Measurements from ENCODE around the gene AMER1.
"Not testable (repeated sequence)": the region's sequence is repeated elsewhere in the genome, so short reads cannot be mapped to it uniquely, and the experiment has no call there.

The AMER1 gene

DNA sequence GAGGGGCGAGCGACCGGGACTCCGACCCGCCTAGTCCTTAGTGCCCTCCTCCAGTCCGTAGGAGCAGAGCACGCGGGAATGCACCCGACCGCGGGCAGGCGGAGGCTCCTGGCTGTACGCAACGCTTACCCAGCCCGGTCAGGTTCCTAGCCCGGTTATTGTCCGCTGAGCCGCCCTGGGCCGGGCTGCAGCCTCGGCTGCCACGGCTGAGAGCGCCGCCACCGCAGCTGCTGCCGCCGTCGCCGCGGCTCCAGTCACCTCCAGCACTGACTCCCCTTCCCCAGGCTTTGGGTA, at the start of gene AMER1:
Gene AMER1, minus strand, starts transcription at position 268 of the 294 bp plus-strand sequence. CDS start 12,422 bp downstream, outside the sequence.
- Mint-ChIP-seq H3K4me1 (peaks cover 5 to 17% of the 10 kb centered on the region in 2 donors), H3K9me3 (no peaks in the 10 kb centered on the region), H3K36me3 (no peaks in the 10 kb centered on the region), H3K4me3 (peak within 1 kb of the TSS; percentile 90 to 95), H3K27me3 (no peaks in the 10 kb centered on the region), H3K27ac (peak within 1 kb of the TSS; percentile 98)
- peak; percentile 56 to 60 for ATAC-seq (replicated peaks)
- no peak for DNase-seq

DNA sequence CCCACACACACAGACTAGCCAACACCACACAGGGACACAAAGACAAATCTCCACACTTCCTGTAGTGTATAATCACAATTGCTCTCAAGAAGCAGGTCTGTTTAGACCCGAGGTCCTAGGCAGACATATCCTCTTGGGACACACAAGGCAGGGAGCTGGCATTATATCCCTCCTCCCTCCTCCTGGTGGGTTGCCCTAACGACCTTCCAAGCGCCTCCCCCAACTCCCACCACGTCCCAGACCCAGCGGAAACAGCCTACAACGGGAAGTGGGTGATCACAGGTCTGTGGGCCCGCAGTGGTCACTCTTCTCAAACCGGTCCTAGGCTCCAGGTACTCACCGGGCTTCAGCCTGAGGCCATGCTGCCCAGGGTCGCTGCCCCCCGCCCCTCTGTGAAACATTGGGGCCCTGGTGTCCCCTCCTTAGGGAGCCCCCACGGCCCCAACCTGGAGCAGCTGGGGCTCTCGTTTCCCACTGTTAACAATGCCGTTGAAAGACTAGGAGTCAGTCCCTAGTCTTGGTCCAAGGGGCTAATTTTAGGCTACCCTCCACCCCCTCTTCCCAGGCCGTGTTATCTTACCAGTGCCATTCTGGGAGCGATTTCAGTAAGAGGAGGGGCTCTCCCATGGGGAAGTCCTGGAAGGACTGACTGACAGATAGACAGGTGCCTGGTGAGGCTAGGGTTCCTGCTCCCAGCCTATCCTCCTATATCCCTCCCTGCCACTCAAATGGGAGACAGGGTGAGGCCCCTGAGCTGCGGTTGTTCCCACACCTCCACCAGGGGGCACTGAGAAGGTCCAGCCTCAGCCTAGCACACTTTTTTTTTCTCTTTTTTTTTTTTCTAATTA, 24.8 kb upstream of the AMER1 start, which contains the start of gene ASB12:
Gene ASB12, minus strand, starts transcription at position 485 of the 848 bp plus-strand sequence. CDS start 4,957 bp downstream, outside the sequence.
- no peak for DNase-seq
- ATAC-seq (replicated peaks): no peak
- Mint-ChIP-seq H3K9me3 (peaks cover 6 to 10% of the 10 kb centered on the region in 2 donors), H3K4me1 (no peaks in the 10 kb centered on the region), H3K36me3 (no peaks in the 10 kb centered on the region), H3K27me3 (peaks cover 0 to 9% of the 10 kb centered on the region in 2 donors), H3K4me3 (no peak within 1 kb of the TSS), H3K27ac (no peak within 1 kb of the TSS)

DNA sequence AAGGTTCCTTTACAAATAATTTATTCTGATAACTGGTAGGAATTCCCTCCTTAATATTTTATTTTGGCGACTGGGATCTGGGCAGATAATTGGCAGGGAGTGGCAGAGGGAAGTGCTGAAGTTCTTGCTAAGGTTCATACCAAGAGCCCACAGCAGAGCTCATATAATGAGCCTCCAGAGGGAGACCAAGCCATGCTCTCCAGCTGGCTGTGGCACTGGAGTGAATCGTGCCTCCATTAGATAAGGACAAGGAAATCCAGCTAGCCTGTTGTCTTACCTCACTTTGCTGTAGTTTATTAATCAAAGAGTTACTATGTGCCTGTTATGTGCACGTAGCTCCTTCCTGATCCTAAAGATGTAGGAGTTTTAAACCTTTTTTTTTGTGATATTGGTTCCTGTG, 23.6 kb upstream of the AMER1 start:
- H3K4me1 Mint-ChIP-seq: no peaks in the 10 kb centered on the region
- DNase-seq (no peak), ATAC-seq (replicated peaks) (no peak)
- H3K4me3 Mint-ChIP-seq: no peak overlapping the region
- peaks cover 0 to 9% of the 10 kb centered on the region in 2 donors for H3K27me3 Mint-ChIP-seq
- no peaks in the 10 kb centered on the region for H3K36me3 Mint-ChIP-seq
- no peak overlapping the region for H3K27ac Mint-ChIP-seq
- H3K9me3 Mint-ChIP-seq: peaks cover 6 to 10% of the 10 kb centered on the region in 2 donors

DNA sequence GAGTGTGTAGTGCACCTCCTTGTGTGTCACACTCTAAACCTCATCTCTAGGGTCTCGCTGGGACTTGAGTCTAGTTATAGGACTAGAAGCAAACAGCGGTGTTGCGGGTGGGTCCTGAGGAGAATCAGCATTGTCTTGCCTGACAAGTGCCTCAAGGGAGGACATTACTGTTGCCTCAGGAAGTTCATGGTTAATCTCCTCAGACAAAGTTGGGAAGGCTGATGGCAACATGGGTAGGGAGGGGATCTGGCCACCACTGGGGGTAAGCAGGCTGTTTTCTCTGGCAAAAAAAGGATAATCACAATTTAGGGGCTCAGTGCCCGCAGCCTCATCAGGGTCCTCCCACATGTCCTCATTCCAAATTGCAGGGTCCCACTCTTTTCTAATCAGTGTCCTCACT, 12.5 kb upstream of the AMER1 start:
- H3K9me3 Mint-ChIP-seq: no peaks in the 10 kb centered on the region
- peaks cover 0 to 1% of the 10 kb centered on the region in 2 donors for H3K36me3 Mint-ChIP-seq
- no peak for ATAC-seq (replicated peaks)
- DNase-seq: no peak
- peaks cover 0 to 12% of the 10 kb centered on the region in 2 donors for H3K4me1 Mint-ChIP-seq
- H3K4me3 Mint-ChIP-seq: no peak overlapping the region
- no peak overlapping the region for H3K27ac Mint-ChIP-seq
- H3K27me3 Mint-ChIP-seq: no peaks in the 10 kb centered on the region

DNA sequence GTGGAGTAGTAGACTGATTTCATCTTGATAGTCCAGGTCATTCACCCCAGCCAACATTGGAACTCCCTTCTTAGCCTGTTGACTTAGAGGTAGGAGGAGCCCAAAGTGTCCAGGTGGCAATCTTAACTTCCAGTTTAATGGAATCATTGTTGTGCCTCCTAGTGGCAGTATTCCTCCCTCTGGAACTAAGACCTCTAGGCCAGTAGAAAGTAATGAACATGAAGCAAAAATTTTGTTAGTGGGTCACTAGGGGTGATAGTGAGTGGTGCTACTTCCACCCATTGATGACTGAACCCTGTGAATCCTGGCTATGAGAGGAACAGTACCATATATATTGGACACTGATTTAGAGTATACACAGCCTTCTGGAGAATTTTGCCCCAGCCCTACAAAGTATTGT, 8.5 kb upstream of the AMER1 start:
- not testable (repeated sequence) for H3K9me3 Mint-ChIP-seq; ATAC-seq (replicated peaks); DNase-seq; H3K27ac Mint-ChIP-seq; H3K4me1 Mint-ChIP-seq; H3K27me3 Mint-ChIP-seq; H3K4me3 Mint-ChIP-seq; H3K36me3 Mint-ChIP-seq

GRCh38 chrX:64206556-64207162, 1.2 kb upstream of the AMER1 start:
- H3K4me1 Mint-ChIP-seq: peaks cover 5 to 17% of the 10 kb centered on the region in 2 donors
- DNase-seq (no peak), ATAC-seq (replicated peaks) (no peak)
- H3K27ac Mint-ChIP-seq: peak overlapping the region; percentile 98
- no peaks in the 10 kb centered on the region for H3K27me3 Mint-ChIP-seq
- H3K36me3 Mint-ChIP-seq: no peaks in the 10 kb centered on the region
- H3K9me3 Mint-ChIP-seq: no peaks in the 10 kb centered on the region
- H3K4me3 Mint-ChIP-seq: peak overlapping the region; percentile 90 to 95

GRCh38 chrX:64205735-64206501, 410 bp upstream of the AMER1 start:
- H3K27me3 Mint-ChIP-seq: no peaks in the 10 kb centered on the region
- peaks cover 5 to 17% of the 10 kb centered on the region in 2 donors for H3K4me1 Mint-ChIP-seq
- DNase-seq (peak; percentile 86), ATAC-seq (replicated peaks) (peak; percentile 86 to 89)
- H3K36me3 Mint-ChIP-seq: no peaks in the 10 kb centered on the region
- peak overlapping the region; percentile 90 to 95 for H3K4me3 Mint-ChIP-seq
- peak overlapping the region; percentile 98 for H3K27ac Mint-ChIP-seq
- H3K9me3 Mint-ChIP-seq: no peaks in the 10 kb centered on the region

GRCh38 chrX:64204701-64205440, 637 bp downstream of the AMER1 start:
- peak; percentile 10 for DNase-seq
- ATAC-seq (replicated peaks): peak; percentile 9 to 18
- Mint-ChIP-seq H3K36me3 (no peaks in the 10 kb centered on the region), H3K9me3 (no peaks in the 10 kb centered on the region), H3K27me3 (no peaks in the 10 kb centered on the region), H3K27ac (peak overlapping the region; percentile 31), H3K4me3 (peak overlapping the region; percentile 90 to 95), H3K4me1 (peaks cover 5 to 20% of the 10 kb centered on the region in 2 donors)

DNA sequence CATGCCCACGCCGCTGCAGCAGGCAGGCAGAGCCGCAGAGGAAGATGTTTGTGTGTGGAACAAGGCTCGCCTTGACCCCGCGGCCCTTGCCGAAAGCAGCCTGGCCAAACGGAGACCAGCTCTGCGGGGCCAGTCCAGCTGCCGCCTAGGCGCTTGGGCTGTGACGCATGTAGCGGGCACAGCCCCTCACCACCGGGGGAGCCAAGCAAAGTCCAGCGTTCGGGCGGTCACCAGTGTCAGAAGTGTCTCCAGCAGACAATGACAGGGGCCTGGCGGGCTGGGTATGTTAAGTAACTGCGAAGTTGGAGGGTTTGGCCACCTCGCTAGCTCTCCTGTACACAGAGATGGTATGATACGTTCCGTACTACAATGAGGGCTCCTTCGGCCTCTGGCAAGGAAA, 1.3 kb downstream of the AMER1 start:
- H3K27me3 Mint-ChIP-seq: no peaks in the 10 kb centered on the region

GRCh38 chrX:64202808-64203325, 2.6 kb downstream of the AMER1 start:
- no peak overlapping the region for H3K27ac Mint-ChIP-seq

More for the DNA sequence above, 1.3 kb downstream of the AMER1 start:
- H3K4me3 Mint-ChIP-seq: peak overlapping the region; percentile 78 to 80
- DNase-seq (no peak), ATAC-seq (replicated peaks) (no peak)
- no peaks in the 10 kb centered on the region for H3K36me3 Mint-ChIP-seq
- H3K27ac Mint-ChIP-seq: no peak overlapping the region
- peaks cover 5 to 25% of the 10 kb centered on the region in 2 donors for H3K4me1 Mint-ChIP-seq
- no peaks in the 10 kb centered on the region for H3K9me3 Mint-ChIP-seq

DNA sequence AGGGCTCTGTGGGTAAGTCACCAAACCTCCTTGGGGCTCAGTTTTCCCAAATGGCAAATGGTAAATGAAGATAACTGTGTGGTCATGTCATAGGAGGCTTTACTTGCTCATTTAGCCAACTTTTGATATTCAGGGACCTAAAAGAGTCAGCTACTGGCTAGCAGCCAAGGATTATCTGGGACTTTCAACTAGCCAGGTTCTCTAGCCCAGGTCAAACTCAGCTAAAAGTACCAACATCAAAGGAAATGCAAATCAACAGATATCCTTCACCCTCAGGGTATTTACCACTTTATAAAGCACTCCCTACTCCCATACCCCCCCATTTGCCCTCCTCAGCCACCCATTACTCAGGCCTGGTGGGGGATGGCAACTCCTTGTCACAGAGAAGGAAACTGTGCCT, 7.5 kb downstream of the AMER1 start:
- H3K4me1 Mint-ChIP-seq: peaks cover 10 to 31% of the 10 kb centered on the region in 2 donors

More at GRCh38 chrX:64202808-64203325, 2.6 kb downstream of the AMER1 start:
- ATAC-seq (replicated peaks): no peak
- Mint-ChIP-seq H3K9me3 (no peaks in the 10 kb centered on the region), H3K27me3 (no peaks in the 10 kb centered on the region), H3K4me1 (peaks cover 10 to 38% of the 10 kb centered on the region in 2 donors), H3K36me3 (no peaks in the 10 kb centered on the region), H3K4me3 (no peak overlapping the region)
- DNase-seq: no peak

GRCh38 chrX:64196606-64197005, 8.9 kb downstream of the AMER1 start:
- H3K36me3 Mint-ChIP-seq: peaks cover 4 to 6% of the 10 kb centered on the region in 2 donors
- DNase-seq: no peak
- no peak overlapping the region for H3K27ac Mint-ChIP-seq
- H3K9me3 Mint-ChIP-seq: no peaks in the 10 kb centered on the region
- no peak for ATAC-seq (replicated peaks)
- no peaks in the 10 kb centered on the region for H3K27me3 Mint-ChIP-seq
- peaks cover 7 to 25% of the 10 kb centered on the region in 2 donors for H3K4me1 Mint-ChIP-seq
- H3K4me3 Mint-ChIP-seq: no peak overlapping the region

More for the DNA sequence above, 7.5 kb downstream of the AMER1 start:
- Mint-ChIP-seq H3K9me3 (no peaks in the 10 kb centered on the region), H3K4me3 (no peak overlapping the region), H3K36me3 (peaks cover 0 to 2% of the 10 kb centered on the region in 2 donors), H3K27me3 (no peaks in the 10 kb centered on the region), H3K27ac (no peak overlapping the region)
- ATAC-seq (replicated peaks): no peak
- no peak for DNase-seq

GRCh38 chrX:64195862-64196261, 9.6 kb downstream of the AMER1 start:
- H3K27ac Mint-ChIP-seq: no peak overlapping the region

More at GRCh38 chrX:64195862-64196261, 9.6 kb downstream of the AMER1 start:
- peaks cover 11 to 13% of the 10 kb centered on the region in 2 donors for H3K36me3 Mint-ChIP-seq
- DNase-seq (no peak), ATAC-seq (replicated peaks) (no peak)
- no peak overlapping the region for H3K4me3 Mint-ChIP-seq
- H3K9me3 Mint-ChIP-seq: no peaks in the 10 kb centered on the region
- no peaks in the 10 kb centered on the region for H3K27me3 Mint-ChIP-seq
- H3K4me1 Mint-ChIP-seq: peaks cover 7 to 25% of the 10 kb centered on the region in 2 donors

Data from stimulated activated naive B cell treated with anti-CD40 and anti-IgM and Interleukin-4, amounts not matched to agents 10 μg/mL and 1 μg/mL and 100 μg/mL, for 72 hours (primary cell).